AG09309 (cell line): Measurements from ENCODE around the gene SLC35B2.

Experiments used
- DNase-seq: peaks from one replicate; pipeline ENCODE4 v3.0.0-alpha.2; 2010; ENCODE audit warnings: low read depth
- H3K4me3 ChIP-seq: 2 replicates; pipeline ENCODE4 v1.5.1; 2011; ENCODE audit warnings: mild to moderate bottlenecking, low read depth, low read length, moderate library complexity; ENCODE audit not compliant: control insufficient read depth
- CTCF ChIP-seq: IDR thresholded peaks from 2 replicates; pipeline ENCODE4 v1.5.1; 2011; ENCODE audit warnings: mild to moderate bottlenecking, low read depth, low read length, inconsistent platforms; ENCODE audit not compliant: insufficient read depth, control insufficient read depth; ENCODE audit errors: missing control alignments

Gene SLC35B2

GRCh38 chr6:44207966-44208365, 49.4 kb downstream of the SLC35B2 start:
- no peak overlapping the region for H3K4me3 ChIP-seq
- TF ChIP-seq CTCF = no peak
- no peak for DNase-seq
